Measurements from ENCODE around the gene HGFAC.
A peak's percentile ranks its signal among the peaks of the same experiment; 100 is the strongest.
"Not testable (repeated sequence)": the region's sequence is repeated elsewhere in the genome, so short reads cannot be mapped to it uniquely, and the experiment has no call there.

HGFAC gene

GRCh38 chr4:3410401-3411135 is 31.2 kb upstream of the HGFAC start:
- DNase-seq: no peak

- DNase-seq: not testable (repeated sequence)
Measured at GRCh38 chr4:3411190-3411589, 30.6 kb upstream of the HGFAC start.

- DNase-seq: no peak
Measured at GRCh38 chr4:3411676-3412075, 30.1 kb upstream of the HGFAC start.

- DNase-seq: no peak
Measured at GRCh38 chr4:3412257-3413020, 29.3 kb upstream of the HGFAC start.

- no peak for DNase-seq
Measured at GRCh38 chr4:3413217-3413671, 28.5 kb upstream of the HGFAC start.

- DNase-seq: no peak
Measured at GRCh38 chr4:3413675-3414420, 27.9 kb upstream of the HGFAC start.

GRCh38 chr4:3414421-3415279 is 27.1 kb upstream of the HGFAC start:
- peak in 1 of 56 donors; percentile 27 for DNase-seq

GRCh38 chr4:3415471-3416141 is 26.2 kb upstream of the HGFAC start:
- no peak for DNase-seq

GRCh38 chr4:3416270-3416669 is 25.5 kb upstream of the HGFAC start:
- DNase-seq: no peak

GRCh38 chr4:3416821-3417221 is 24.9 kb upstream of the HGFAC start:
- DNase-seq: no peak

GRCh38 chr4:3417448-3417847 is 24.3 kb upstream of the HGFAC start:
- no peak for DNase-seq

GRCh38 chr4:3418029-3418762 is 23.6 kb upstream of the HGFAC start:
- no peak for DNase-seq

- no peak for DNase-seq
Measured at GRCh38 chr4:3419836-3420605, 21.7 kb upstream of the HGFAC start.

GRCh38 chr4:3420606-3420955 is 21.2 kb upstream of the HGFAC start:
- DNase-seq: no peak

- peak in 1 of 56 donors; percentile 17 for DNase-seq
Measured at GRCh38 chr4:3420956-3421355, 20.8 kb upstream of the HGFAC start.

- no peak for DNase-seq
Measured at GRCh38 chr4:3421470-3421869, 20.3 kb upstream of the HGFAC start.

- DNase-seq: no peak
Measured at GRCh38 chr4:3422241-3422801, 19.4 kb upstream of the HGFAC start.

- DNase-seq: no peak
Measured at GRCh38 chr4:3422808-3423297, 18.9 kb upstream of the HGFAC start.

- no peak for DNase-seq
Measured at GRCh38 chr4:3423406-3423805, 18.4 kb upstream of the HGFAC start.

Data from nucleus accumbens (tissue), 56 donors.